22Rv1 (cell line): ENCODE data around the gene IQGAP1.

ENCODE experiments used
- CTCF ChIP-seq: fragments of 450-650 bp; IDR thresholded peaks from 2 replicates; pipeline ENCODE4 v1.5.1; 2017; ENCODE audit warnings: mild to moderate bottlenecking
- ZFX ChIP-seq: fragments of 450-650 bp; IDR thresholded peaks from 2 replicates; pipeline ENCODE4 v1.6.1; 2017; ENCODE audit warnings: antibody characterized with exemption, borderline replicate concordance

DNA sequence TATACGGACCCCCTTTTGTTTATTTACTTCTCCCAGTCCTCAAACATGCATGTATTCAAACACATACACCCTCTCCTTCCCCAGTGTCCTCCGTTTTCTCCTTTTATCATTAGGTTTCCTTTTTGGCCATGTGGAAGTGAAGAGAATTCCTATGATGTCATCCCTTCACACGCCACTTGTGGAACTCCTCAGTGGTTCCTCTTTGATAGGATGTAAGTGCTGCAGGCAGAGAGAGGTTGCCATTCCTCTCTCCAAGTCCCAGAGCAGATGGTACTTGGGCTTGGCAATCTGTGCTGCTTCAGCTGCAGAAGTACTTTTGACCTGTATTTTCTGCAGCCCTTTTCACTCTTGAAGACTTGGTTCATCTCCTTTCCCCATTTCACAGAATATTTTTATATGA lies 108.7 kb downstream of the IQGAP1 start:
- no peak for TF ChIP-seq CTCF
- TF ChIP-seq ZFX: no peak
